A549 (cell line): ENCODE measurements around the gene ITGB2.

Experiments
- CTCF ChIP-seq: fragments of >200 bp; sonication (Bioruptor Twin); formaldehyde crosslinking; IDR thresholded peaks from 3 replicates; pipeline ENCODE4 v1.5.1; 2016
- GATA3 ChIP-seq: IDR thresholded peaks from 2 replicates; pipeline ENCODE4 v1.6.1; 2012; ENCODE audit warnings: borderline replicate concordance
- POLR2A ChIP-seq: IDR thresholded peaks from 2 replicates; pipeline ENCODE4 v1.6.1; 2012; ENCODE audit warnings: mild to moderate bottlenecking, low read length
- RCOR1 ChIP-seq: fragments of 150-350 bp; IDR thresholded peaks from 2 replicates; pipeline ENCODE4 v1.6.1; 2014; ENCODE audit warnings: antibody characterized with exemption, low read length, low read depth
- REST ChIP-seq: fragments of 200-600 bp; sonication (generic); IDR thresholded peaks from 2 replicates; pipeline ENCODE4 v1.6.1; 2016; ENCODE audit warnings: antibody characterized with exemption, mild to moderate bottlenecking, moderate library complexity

GRCh38 chr21:44969931-44970755, 49.4 kb upstream of the ITGB2 start:
- no peak for TF ChIP-seq REST
- no peak for TF ChIP-seq GATA3
- no peak for TF ChIP-seq POLR2A
- no peak for TF ChIP-seq RCOR1
- TF ChIP-seq CTCF: no peak
